ENCODE measurements around the gene CEP131. TPM values are rescaled to one million over a fixed set of nuclear protein-coding genes. Genes with fewer than 3 reads are reported as not detected.

The CEP131 gene
- total RNA-seq, 1 donor from 2014 or later, result 26.2 TPM

GRCh38 chr17:81187586-81188490 is 34.9 kb downstream of the CEP131 start:
- no peak for TF ChIP-seq CTCF (IDR thresholded peaks at IDR 0.05; ENCODE audit: insufficient read depth, low read length, poor library complexity, severe bottlenecking)
- peaks cover 16% of the 10 kb centered on the region for H3K27me3 ChIP-seq (ENCODE audit: control insufficient read depth, insufficient read depth, low read length)
- no peaks in the 10 kb centered on the region for H3K36me3 ChIP-seq (ENCODE audit: control insufficient read depth, insufficient read depth, low read length)
- no peak for DNase-seq (ENCODE audit: low read depth)
- H3K4me3 ChIP-seq (ENCODE audit: low read depth, low read length), result no peak overlapping the region

- no peak for DNase-seq (ENCODE audit: low read depth)
- Histone ChIP-seq H3K36me3 (ENCODE audit: control insufficient read depth, insufficient read depth, low read length) (no peaks in the 10 kb centered on the region), H3K27me3 (ENCODE audit: control insufficient read depth, insufficient read depth, low read length) (peaks cover 18% of the 10 kb centered on the region), H3K4me3 (ENCODE audit: low read depth, low read length) (no peak overlapping the region)
- TF ChIP-seq CTCF (IDR thresholded peaks at IDR 0.05; ENCODE audit: insufficient read depth, low read length, poor library complexity, severe bottlenecking), result no peak
These were observed 35.6 kb downstream of the CEP131 start for GRCh38 chr17:81187120-81187519.

- no peak overlapping the region for H3K4me3 ChIP-seq (ENCODE audit: low read depth, low read length)
- no peaks in the 10 kb centered on the region for H3K36me3 ChIP-seq (ENCODE audit: control insufficient read depth, insufficient read depth, low read length)
- DNase-seq (ENCODE audit: low read depth), result no peak
- TF ChIP-seq CTCF (IDR thresholded peaks at IDR 0.05; ENCODE audit: insufficient read depth, low read length, poor library complexity, severe bottlenecking), result no peak
- peaks cover 18% of the 10 kb centered on the region for H3K27me3 ChIP-seq (ENCODE audit: control insufficient read depth, insufficient read depth, low read length)
These were observed 36.6 kb downstream of the CEP131 start for GRCh38 chr17:81186203-81186602.

GRCh38 chr17:81184555-81184954 is 38.2 kb downstream of the CEP131 start:
- no peak overlapping the region for H3K4me3 ChIP-seq (ENCODE audit: low read depth, low read length)
- peaks cover 18% of the 10 kb centered on the region for H3K27me3 ChIP-seq (ENCODE audit: control insufficient read depth, insufficient read depth, low read length)
- no peak for DNase-seq (ENCODE audit: low read depth)
- TF ChIP-seq CTCF (IDR thresholded peaks at IDR 0.05; ENCODE audit: insufficient read depth, low read length, poor library complexity, severe bottlenecking), result no peak
- no peaks in the 10 kb centered on the region for H3K36me3 ChIP-seq (ENCODE audit: control insufficient read depth, insufficient read depth, low read length)

DNA sequence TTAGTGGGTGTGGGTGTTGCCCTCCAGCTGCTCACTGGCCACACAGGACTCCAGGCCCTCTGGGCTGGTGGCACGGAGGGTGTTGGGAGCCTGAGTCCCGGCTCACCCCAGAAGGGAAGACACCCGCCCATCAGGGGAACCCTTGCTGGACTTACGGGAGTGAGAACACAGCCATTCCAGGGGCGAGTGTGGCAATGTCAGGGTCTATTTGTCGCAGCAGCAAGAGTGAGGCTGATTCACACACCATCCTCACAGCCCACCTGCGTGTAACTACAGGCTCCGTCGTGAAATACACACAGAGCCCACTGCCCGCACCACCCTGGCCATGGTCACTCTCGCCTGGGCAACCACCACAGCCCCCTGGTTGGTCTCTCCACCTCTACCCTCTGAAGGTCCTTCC is 39.0 kb downstream of the CEP131 start:
- Histone ChIP-seq H3K4me3 (ENCODE audit: low read depth, low read length) (no peak overlapping the region), H3K36me3 (ENCODE audit: control insufficient read depth, insufficient read depth, low read length) (no peaks in the 10 kb centered on the region), H3K27me3 (ENCODE audit: control insufficient read depth, insufficient read depth, low read length) (peaks cover 20% of the 10 kb centered on the region)
- DNase-seq (ENCODE audit: low read depth), result no peak
- no peak for TF ChIP-seq CTCF (IDR thresholded peaks at IDR 0.05; ENCODE audit: insufficient read depth, low read length, poor library complexity, severe bottlenecking)
